HG03175 (cell line): ENCODE data around the gene SLC6A4.

Source experiments
- ATAC-seq: cut with Tn5 transposase; IDR thresholded peaks from one replicate; pipeline ENCODE4 v1.9.1; 2021; ENCODE audit warnings: mild to moderate bottlenecking, moderate library complexity; ENCODE audit not compliant: unreplicated experiment

Gene SLC6A4

GRCh38 chr17:30235386-30236296 lies at the start of gene SLC6A4:
Gene SLC6A4, minus strand, starts transcription at chr17:30235697. Its CDS starts 13,739 bp downstream, at chr17:30221958.
- no peak for ATAC-seq

- ATAC-seq: no peak
Measured at GRCh38 chr17:30279156-30279555, 43.7 kb upstream of the SLC6A4 start.

- no peak for ATAC-seq
Measured at GRCh38 chr17:30278032-30278431, 42.5 kb upstream of the SLC6A4 start.

- ATAC-seq: no peak
Measured at GRCh38 chr17:30275911-30276310, 40.4 kb upstream of the SLC6A4 start.

- no peak for ATAC-seq
Measured at GRCh38 chr17:30274887-30275286, 39.4 kb upstream of the SLC6A4 start.

GRCh38 chr17:30273373-30273772 lies 37.9 kb upstream of the SLC6A4 start:
- no peak for ATAC-seq

GRCh38 chr17:30271102-30271501 lies 35.6 kb upstream of the SLC6A4 start:
- ATAC-seq: no peak

GRCh38 chr17:30267625-30268024 lies 32.1 kb upstream of the SLC6A4 start:
- no peak for ATAC-seq

- ATAC-seq: no peak
Measured at GRCh38 chr17:30263552-30264333, 28.2 kb upstream of the SLC6A4 start.

GRCh38 chr17:30256756-30257506 lies 21.4 kb upstream of the SLC6A4 start:
- ATAC-seq: no peak

- no peak for ATAC-seq
Measured at GRCh38 chr17:30254150-30254549, 18.7 kb upstream of the SLC6A4 start.

- no peak for ATAC-seq
Measured at GRCh38 chr17:30253312-30253711, 17.8 kb upstream of the SLC6A4 start.

GRCh38 chr17:30251931-30252330 lies 16.4 kb upstream of the SLC6A4 start:
- no peak for ATAC-seq

- no peak for ATAC-seq
Measured at GRCh38 chr17:30249460-30249859, 14.0 kb upstream of the SLC6A4 start.

GRCh38 chr17:30248786-30249185 lies 13.3 kb upstream of the SLC6A4 start:
- ATAC-seq: no peak

- no peak for ATAC-seq
Measured at GRCh38 chr17:30246460-30246859, 11.0 kb upstream of the SLC6A4 start.

- no peak for ATAC-seq
Measured at GRCh38 chr17:30244853-30245385, 9.4 kb upstream of the SLC6A4 start.

GRCh38 chr17:30243568-30243967 lies 8.1 kb upstream of the SLC6A4 start:
- ATAC-seq: no peak

- ATAC-seq: no peak
Measured at GRCh38 chr17:30243002-30243401, 7.5 kb upstream of the SLC6A4 start.

GRCh38 chr17:30241051-30241450 lies 5.6 kb upstream of the SLC6A4 start:
- no peak for ATAC-seq

- no peak for ATAC-seq
Measured at GRCh38 chr17:30240177-30240576, 4.7 kb upstream of the SLC6A4 start.
